T1000 (cell line): ENCODE data around the gene ASB6.
"Not testable (repeated sequence)": the region's sequence is repeated elsewhere in the genome, so short reads cannot be mapped to it uniquely, and the experiment has no call there.

Source experiments
- DNase-seq: peaks from one replicate; lab custom pipeline; 2025; ENCODE audit warnings: mixed read lengths; lab: John Stamatoyannopoulos, UW

Gene ASB6

GRCh38 chr9:129606161-129607026 is 35.6 kb downstream of the ASB6 start:
- DNase-seq = no peak

GRCh38 chr9:129604766-129605163 is 37.2 kb downstream of the ASB6 start:
- no peak for DNase-seq

GRCh38 chr9:129604056-129604765 is 37.7 kb downstream of the ASB6 start:
- DNase-seq = no peak

GRCh38 chr9:129602598-129603415 is 39.1 kb downstream of the ASB6 start:
- no peak for DNase-seq

- DNase-seq = no peak
Observed at GRCh38 chr9:129601082-129601674, 40.8 kb downstream of the ASB6 start.

- no peak for DNase-seq
Observed at GRCh38 chr9:129598089-129598596, 43.8 kb downstream of the ASB6 start.

- peak; percentile 25 for DNase-seq
Observed at GRCh38 chr9:129597355-129598088, 44.4 kb downstream of the ASB6 start.

GRCh38 chr9:129596541-129597331 is 45.2 kb downstream of the ASB6 start:
- DNase-seq = peak; percentile 25

GRCh38 chr9:129595903-129596540 is 45.9 kb downstream of the ASB6 start:
- no peak for DNase-seq

- no peak for DNase-seq
Observed at GRCh38 chr9:129595311-129595741, 46.6 kb downstream of the ASB6 start.

GRCh38 chr9:129594632-129595031 is 47.3 kb downstream of the ASB6 start:
- no peak for DNase-seq

- DNase-seq = not testable (repeated sequence)
Observed at GRCh38 chr9:129592790-129593189, 49.2 kb downstream of the ASB6 start.

- DNase-seq = no peak
Observed at GRCh38 chr9:129591916-129592315, 50.0 kb downstream of the ASB6 start.

GRCh38 chr9:129590466-129590865 is 51.5 kb downstream of the ASB6 start:
- DNase-seq = no peak

- DNase-seq = no peak
Observed at GRCh38 chr9:129587487-129588262, 54.3 kb downstream of the ASB6 start.

- DNase-seq = no peak
Observed at GRCh38 chr9:129586685-129587084, 55.3 kb downstream of the ASB6 start.

GRCh38 chr9:129586245-129586644 is 55.7 kb downstream of the ASB6 start:
- DNase-seq = no peak

GRCh38 chr9:129585352-129585751 is 56.6 kb downstream of the ASB6 start:
- DNase-seq = no peak
